RWPE2 (cell line): Measurements from ENCODE around the gene ME1.

Experiments used
- ATAC-seq: fragments of 200-7000 bp; cut with Tn5 transposase; 3 replicates; pipeline ENCODE4 v1.9.1; 2021; ENCODE audit warnings: low read depth
- DNase-seq: peaks from one replicate; pipeline ENCODE4 v3.0.0-alpha.2; 2020; ENCODE audit warnings: low spot score
- H3K27ac ChIP-seq: fragments of 450-650 bp; 2 replicates; pipeline ENCODE4 v1.5.1; 2017; ENCODE audit warnings: mild to moderate bottlenecking; ENCODE audit not compliant: poor library complexity, severe bottlenecking
- H3K27me3 ChIP-seq: fragments of 250-450 bp; sonication (Bioruptor Pico); 2 replicates; pipeline ENCODE4 v1.5.1; 2021; ENCODE audit warnings: mild to moderate bottlenecking, moderate library complexity; ENCODE audit not compliant: insufficient read depth, poor library complexity, severe bottlenecking
- H3K36me3 ChIP-seq: fragments of 250-450 bp; sonication (Bioruptor Pico); 2 replicates; pipeline ENCODE4 v1.5.1; 2020; ENCODE audit warnings: low read depth, mild to moderate bottlenecking, moderate library complexity
- H3K4me1 ChIP-seq: fragments of 250-450 bp; sonication (Bioruptor Pico); 2 replicates; pipeline ENCODE4 v1.5.1; 2021; ENCODE audit warnings: mild to moderate bottlenecking, moderate library complexity; ENCODE audit not compliant: insufficient read depth, poor library complexity, severe bottlenecking
- H3K4me3 ChIP-seq: fragments of 250-450 bp; sonication (Bioruptor Pico); 2 replicates; pipeline ENCODE4 v1.5.1; 2021; ENCODE audit warnings: mild to moderate bottlenecking, moderate library complexity; ENCODE audit not compliant: severe bottlenecking
- H3K9me3 ChIP-seq: fragments of 250-450 bp; sonication (Bioruptor Pico); 2 replicates; pipeline ENCODE4 v1.5.1; 2021; ENCODE audit warnings: mild to moderate bottlenecking, moderate library complexity; ENCODE audit not compliant: severe bottlenecking
- TF ChIP-seq, protein P1 (sequence below): fragments of 450-650 bp; IDR thresholded peaks from one replicate; pipeline ENCODE4 v1.5.1; 2017; ENCODE audit warnings: mild to moderate bottlenecking, moderate library complexity; ENCODE audit not compliant: poor library complexity, severe bottlenecking

Gene ME1

DNA sequence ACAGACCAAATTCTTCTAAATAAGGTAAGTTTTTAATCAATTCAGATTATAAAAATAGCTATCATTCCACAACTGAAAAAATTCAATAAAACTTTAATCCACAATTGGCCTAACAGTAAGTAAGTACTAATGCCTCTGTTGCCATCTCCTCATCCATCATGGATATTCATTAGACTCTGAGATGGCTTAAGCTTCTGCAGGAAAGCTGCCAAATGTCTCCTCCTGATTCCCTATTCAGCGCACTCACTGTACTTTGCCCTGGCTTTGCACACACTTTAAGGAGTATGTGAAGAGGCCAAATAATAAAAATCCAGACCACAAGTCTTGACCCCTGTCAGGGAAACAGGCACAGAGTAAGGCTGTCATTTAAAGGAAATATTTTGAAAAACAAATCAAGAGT lies 261.3 kb downstream of the ME1 start:
- Histone ChIP-seq H3K9me3 (no peaks in the 10 kb centered on the region), H3K27me3 (no peaks in the 10 kb centered on the region), H3K36me3 (peaks cover 93% of the 10 kb centered on the region), H3K4me1 (no peaks in the 10 kb centered on the region), H3K27ac (no peak overlapping the region), H3K4me3 (no peak overlapping the region)
- TF ChIP-seq, protein P1, sequence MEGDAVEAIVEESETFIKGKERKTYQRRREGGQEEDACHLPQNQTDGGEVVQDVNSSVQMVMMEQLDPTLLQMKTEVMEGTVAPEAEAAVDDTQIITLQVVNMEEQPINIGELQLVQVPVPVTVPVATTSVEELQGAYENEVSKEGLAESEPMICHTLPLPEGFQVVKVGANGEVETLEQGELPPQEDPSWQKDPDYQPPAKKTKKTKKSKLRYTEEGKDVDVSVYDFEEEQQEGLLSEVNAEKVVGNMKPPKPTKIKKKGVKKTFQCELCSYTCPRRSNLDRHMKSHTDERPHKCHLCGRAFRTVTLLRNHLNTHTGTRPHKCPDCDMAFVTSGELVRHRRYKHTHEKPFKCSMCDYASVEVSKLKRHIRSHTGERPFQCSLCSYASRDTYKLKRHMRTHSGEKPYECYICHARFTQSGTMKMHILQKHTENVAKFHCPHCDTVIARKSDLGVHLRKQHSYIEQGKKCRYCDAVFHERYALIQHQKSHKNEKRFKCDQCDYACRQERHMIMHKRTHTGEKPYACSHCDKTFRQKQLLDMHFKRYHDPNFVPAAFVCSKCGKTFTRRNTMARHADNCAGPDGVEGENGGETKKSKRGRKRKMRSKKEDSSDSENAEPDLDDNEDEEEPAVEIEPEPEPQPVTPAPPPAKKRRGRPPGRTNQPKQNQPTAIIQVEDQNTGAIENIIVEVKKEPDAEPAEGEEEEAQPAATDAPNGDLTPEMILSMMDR, result no peak
- no peak for DNase-seq
- ATAC-seq, result no peak

DNA sequence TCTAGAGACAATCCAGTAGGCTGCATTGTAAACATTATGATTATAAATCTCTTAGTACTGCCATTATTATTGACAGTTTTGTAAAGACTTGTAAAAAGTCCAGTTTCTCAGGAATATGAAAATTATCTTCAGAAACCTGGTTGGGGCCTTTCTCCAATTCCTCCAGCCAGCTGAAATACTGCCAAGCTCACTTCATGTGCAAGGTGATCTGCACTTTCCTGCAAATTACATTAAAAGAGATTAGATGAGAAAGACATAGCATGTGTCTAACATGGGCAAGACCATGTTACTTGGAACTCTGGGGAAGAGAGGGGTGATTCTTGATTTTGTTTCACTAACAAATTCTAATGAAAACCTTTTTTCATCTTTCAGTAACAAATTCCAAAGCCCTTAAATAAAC lies 261.7 kb downstream of the ME1 start:
- TF ChIP-seq, protein P1, result no peak
- H3K27ac ChIP-seq, result no peak overlapping the region
- H3K27me3 ChIP-seq, result no peaks in the 10 kb centered on the region
- H3K9me3 ChIP-seq, result no peaks in the 10 kb centered on the region
- H3K36me3 ChIP-seq, result peaks cover 93% of the 10 kb centered on the region
- DNase-seq (no peak), ATAC-seq (no peak)
- H3K4me3 ChIP-seq, result no peak overlapping the region
- no peaks in the 10 kb centered on the region for H3K4me1 ChIP-seq

DNA sequence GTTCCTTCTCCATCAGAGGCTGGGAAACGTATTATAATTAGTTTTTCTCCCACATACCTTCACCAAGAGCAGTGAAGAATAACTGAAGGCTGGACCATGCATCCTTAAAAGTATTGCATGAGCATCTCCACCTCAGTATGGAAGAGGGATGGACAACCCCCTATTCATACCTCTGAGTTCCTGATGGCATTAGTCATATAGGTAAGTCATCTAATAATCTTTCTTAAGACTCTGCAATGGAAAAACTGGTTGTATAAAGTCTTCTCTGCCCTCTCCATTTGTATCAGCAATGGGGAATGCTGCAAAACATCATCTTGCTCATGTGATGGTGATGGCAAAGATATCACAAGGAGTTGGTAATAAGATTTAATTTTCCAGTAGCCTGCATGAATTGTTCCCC lies 262.3 kb downstream of the ME1 start:
- Histone ChIP-seq H3K4me3 (no peak overlapping the region), H3K27ac (no peak overlapping the region), H3K9me3 (no peaks in the 10 kb centered on the region), H3K36me3 (peaks cover 93% of the 10 kb centered on the region), H3K27me3 (no peaks in the 10 kb centered on the region), H3K4me1 (no peaks in the 10 kb centered on the region)
- DNase-seq (no peak), ATAC-seq (peak; percentile 71; the same call in 2 of the 3 replicates)
- TF ChIP-seq, protein P1, result no peak

DNA sequence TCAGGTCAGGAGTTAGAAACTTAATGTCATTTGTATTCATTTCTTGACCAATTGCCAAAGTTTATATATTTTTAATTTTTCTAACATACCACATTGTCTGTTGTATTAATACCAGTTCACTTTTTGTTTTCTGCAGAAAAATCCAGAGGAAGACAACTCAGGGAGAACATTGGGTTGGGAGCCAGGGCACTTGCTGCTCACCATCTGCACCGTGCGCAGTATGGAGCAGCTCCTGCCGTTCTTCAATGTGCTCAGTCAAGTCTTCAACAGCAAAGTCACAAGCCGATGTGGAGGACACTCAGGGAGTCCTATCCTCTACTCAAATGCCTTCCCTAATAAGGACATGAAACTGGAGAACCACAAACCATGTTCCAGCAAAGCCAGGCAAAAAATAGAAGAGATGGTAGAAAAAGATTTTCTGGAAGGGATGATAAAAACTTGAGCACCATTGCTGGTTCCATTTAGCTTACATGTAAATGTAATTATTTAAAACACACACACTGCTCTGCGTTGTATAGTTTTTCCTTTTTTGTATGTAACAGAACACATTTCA lies 263.0 kb downstream of the ME1 start:
- Histone ChIP-seq H3K4me1 (no peaks in the 10 kb centered on the region), H3K9me3 (no peaks in the 10 kb centered on the region), H3K27me3 (no peaks in the 10 kb centered on the region), H3K4me3 (no peak overlapping the region), H3K36me3 (peaks cover 93% of the 10 kb centered on the region), H3K27ac (no peak overlapping the region)
- ATAC-seq (no peak), DNase-seq (no peak)
- TF ChIP-seq, protein P1, result no peak
